Small intestine (tissue), 7 donors: ENCODE measurements around the gene NCBP2. TPM values are rescaled to one million over a fixed set of nuclear protein-coding genes. Genes with fewer than 3 reads are reported as not detected.

Source experiments
- DNase-seq, 2 donors: peaks; one replicate each; pipeline versions ENCODE4 v3.0.0 to v3.0.0-alpha.2; 2013
- FAIRE-seq: peaks from 2 replicates; lab custom pipeline; 2012; peaks lifted over from hg19 to GRCh38; lab: Jason Lieb, UNC
- H3K27ac ChIP-seq, 3 donors: one replicate each; pipeline ENCODE4 v1.5.1; 2013; ENCODE audit warnings: low read length in 2 of 3, mild to moderate bottlenecking in 2 of 3, control low read depth in 1 of 3, inconsistent platforms in 1 of 3, low read depth in 1 of 3, moderate library complexity in 1 of 3
- H3K27me3 ChIP-seq, 3 donors: one replicate each; pipeline ENCODE4 v1.6.1; 2013; ENCODE audit warnings: low read length in 3 of 3, inconsistent platforms in 1 of 3; ENCODE audit not compliant: control insufficient read depth in 3 of 3, insufficient read depth in 3 of 3
- H3K36me3 ChIP-seq, 3 donors: one replicate each; pipeline ENCODE4 v1.6.1; 2013; ENCODE audit warnings: low read length in 3 of 3, inconsistent platforms in 1 of 3, low read depth in 1 of 3, mild to moderate bottlenecking in 1 of 3, moderate library complexity in 1 of 3; ENCODE audit not compliant: control insufficient read depth in 3 of 3, insufficient read depth in 2 of 3
- H3K4me1 ChIP-seq, 3 donors: one replicate each; pipeline ENCODE4 v1.6.1; 2013; ENCODE audit warnings: low read length in 2 of 3, inconsistent platforms in 1 of 3, low read depth in 1 of 3, mild to moderate bottlenecking in 1 of 3, moderate library complexity in 1 of 3; ENCODE audit not compliant: control insufficient read depth in 3 of 3, insufficient read depth in 2 of 3
- H3K4me3 ChIP-seq, 3 donors: one replicate each; pipeline ENCODE4 v1.5.1; 2013; ENCODE audit warnings: low read length in 3 of 3, control low read depth in 1 of 3, inconsistent platforms in 1 of 3, low read depth in 1 of 3, mild to moderate bottlenecking in 1 of 3, moderate library complexity in 1 of 3
- H3K9me3 ChIP-seq, 2 donors: one replicate each; pipeline ENCODE4 v1.6.1; 2013; ENCODE audit warnings: low read depth in 1 of 2, low read length in 1 of 2; ENCODE audit not compliant: control insufficient read depth in 2 of 2, insufficient read depth in 1 of 2
- WGBS, 3 donors: extraction: QIAGEN DNeasy Blood & Tissue Kit; methylation state at CpG; one replicate each; pipeline ENCODE4 v1.1.7; 2013; 5-methylcytosine and 5-hydroxymethylcytosine counted together
- polyA plus RNA-seq, 4 donors: library from polyadenylated mRNA; stranded (reverse) in 3 of 4; unstranded in 1 of 4; fragments of 200-250 nt in 3 of 4; fragments of 120-200 nt in 1 of 4; gene quantifications; one replicate each; pipeline versions ENCODE4 v1.2.1 to v1.2.3, GENCODE V29; 2013
- donor health status: healthy with polysubstance abuse.
- donor health status: control.
- donor health status: control.
- donor health status: Bipolar disorder and iron deficiency.
- donor health status: healthy.

The NCBP2 gene
- polyA plus RNA-seq, 4 donors = 28.6 to 111 (median 38.1) TPM

- Histone ChIP-seq H3K4me3 (no peak overlapping the region), H3K9me3 (peaks cover 0 to 7% of the 10 kb centered on the region in 2 donors), H3K27ac (no peak overlapping the region), H3K4me1 (no peaks in the 10 kb centered on the region), H3K36me3 (peaks cover 0 to 16% (median 1%) of the 10 kb centered on the region in 3 donors), H3K27me3 (no peaks in the 10 kb centered on the region)
- WGBS, 3 donors = 63 to 84% (median 70%) methylated on average over 2 of the region's 2 CpGs
- no peak for DNase-seq
- FAIRE-seq = no peak
These were observed 21.6 kb downstream of the NCBP2 start for GRCh38 chr3:196920733-196921132.

- DNase-seq (no peak), FAIRE-seq (no peak)
- no peaks in the 10 kb centered on the region for H3K4me1 ChIP-seq
- peaks cover 0 to 16% of the 10 kb centered on the region in 2 donors for H3K9me3 ChIP-seq
- no peaks in the 10 kb centered on the region for H3K27me3 ChIP-seq
- H3K4me3 ChIP-seq = no peak overlapping the region
- peaks cover 0 to 28% (median 7%) of the 10 kb centered on the region in 3 donors for H3K36me3 ChIP-seq
- H3K27ac ChIP-seq = no peak overlapping the region
- WGBS, 3 donors = 80 to 94% (median 89%) methylated on average over 2 of the region's 2 CpGs
These were observed 23.4 kb downstream of the NCBP2 start for GRCh38 chr3:196918968-196919367.

GRCh38 chr3:196916995-196917394 lies 25.3 kb downstream of the NCBP2 start:
- peaks cover 0 to 16% of the 10 kb centered on the region in 2 donors for H3K9me3 ChIP-seq
- DNase-seq = no peak
- H3K36me3 ChIP-seq = peaks cover 0 to 20% (median 7%) of the 10 kb centered on the region in 3 donors
- no peaks in the 10 kb centered on the region for H3K4me1 ChIP-seq
- no peak overlapping the region for H3K27ac ChIP-seq
- no peak overlapping the region for H3K4me3 ChIP-seq
- H3K27me3 ChIP-seq = no peaks in the 10 kb centered on the region
- WGBS, 3 donors = 98 to 100% (median 99%) methylated on average over 3 of the region's 3 CpGs
- FAIRE-seq = no peak

GRCh38 chr3:196916221-196916620 lies 26.1 kb downstream of the NCBP2 start:
- Histone ChIP-seq H3K9me3 (peaks cover 0 to 16% of the 10 kb centered on the region in 2 donors), H3K4me3 (no peak overlapping the region), H3K36me3 (peaks cover 0 to 20% (median 7%) of the 10 kb centered on the region in 3 donors), H3K27ac (no peak overlapping the region), H3K27me3 (no peaks in the 10 kb centered on the region), H3K4me1 (no peaks in the 10 kb centered on the region)
- WGBS, 3 donors = 97 to 100% (median 100%) methylated on average over 1 of the region's 1 CpG
- DNase-seq (no peak), FAIRE-seq (no peak)

- no peaks in the 10 kb centered on the region for H3K27me3 ChIP-seq
- no peak overlapping the region for H3K4me3 ChIP-seq
- H3K4me1 ChIP-seq = no peaks in the 10 kb centered on the region
- FAIRE-seq (no peak), DNase-seq (no peak)
- peaks cover 0 to 16% of the 10 kb centered on the region in 2 donors for H3K9me3 ChIP-seq
- 96 to 98% (median 98%) methylated on average over 3 of the region's 3 CpGs for WGBS, 3 donors
- H3K36me3 ChIP-seq = peaks cover 0 to 20% (median 7%) of the 10 kb centered on the region in 3 donors
- no peak overlapping the region for H3K27ac ChIP-seq
These were observed 27.0 kb downstream of the NCBP2 start for GRCh38 chr3:196915375-196915774.

GRCh38 chr3:196914866-196915265 lies 27.5 kb downstream of the NCBP2 start:
- no peaks in the 10 kb centered on the region for H3K4me1 ChIP-seq
- H3K27ac ChIP-seq = no peak overlapping the region
- no peak overlapping the region for H3K4me3 ChIP-seq
- peaks cover 0 to 16% of the 10 kb centered on the region in 2 donors for H3K9me3 ChIP-seq
- H3K27me3 ChIP-seq = no peaks in the 10 kb centered on the region
- H3K36me3 ChIP-seq = peaks cover 0 to 20% (median 7%) of the 10 kb centered on the region in 3 donors
- DNase-seq = no peak
- WGBS, 3 donors = 94 to 98% (median 97%) methylated on average over 4 of the region's 4 CpGs
- FAIRE-seq = no peak

- Histone ChIP-seq H3K9me3 (no peaks in the 10 kb centered on the region), H3K4me1 (no peaks in the 10 kb centered on the region), H3K27me3 (no peaks in the 10 kb centered on the region), H3K27ac (no peak overlapping the region), H3K4me3 (no peak overlapping the region), H3K36me3 (peaks cover 9 to 42% (median 22%) of the 10 kb centered on the region in 3 donors)
- FAIRE-seq (no peak), DNase-seq (no peak)
- 98 to 100% (median 100%) methylated on average over 2 of the region's 2 CpGs for WGBS, 3 donors
These were observed 38.6 kb downstream of the NCBP2 start for GRCh38 chr3:196903740-196904139.

- no peak overlapping the region for H3K4me3 ChIP-seq
- H3K4me1 ChIP-seq = no peaks in the 10 kb centered on the region
- no peaks in the 10 kb centered on the region for H3K9me3 ChIP-seq
- no peak overlapping the region for H3K27ac ChIP-seq
- FAIRE-seq (no peak), DNase-seq (no peak)
- 81 to 90% (median 83%) methylated on average over 1 of the region's 1 CpG for WGBS, 3 donors
- H3K36me3 ChIP-seq = peaks cover 7 to 36% (median 22%) of the 10 kb centered on the region in 3 donors
- H3K27me3 ChIP-seq = no peaks in the 10 kb centered on the region
These were observed 40.0 kb downstream of the NCBP2 start for GRCh38 chr3:196902296-196902695.

- Histone ChIP-seq H3K4me1 (no peaks in the 10 kb centered on the region), H3K27ac (no peak overlapping the region), H3K27me3 (no peaks in the 10 kb centered on the region), H3K36me3 (peaks cover 7 to 34% (median 22%) of the 10 kb centered on the region in 3 donors), H3K4me3 (no peak overlapping the region), H3K9me3 (no peaks in the 10 kb centered on the region)
- no peak for DNase-seq
- FAIRE-seq = no peak
- WGBS, 3 donors = 77 to 93% (median 87%) methylated on average over 1 of the region's 1 CpG
These were observed 40.6 kb downstream of the NCBP2 start for GRCh38 chr3:196901768-196902167.
